H9 (cell line): ENCODE data around the gene HGF. TPM values are rescaled to one million over a fixed set of nuclear protein-coding genes. Genes with fewer than 3 reads are reported as not detected.

Experiments
- DNase-seq: peaks from one replicate; pipeline ENCODE4 v3.0.0-alpha.2; 2017
- H2AFZ ChIP-seq: one replicate; pipeline ENCODE4 v1.6.1; 2013; ENCODE audit warnings: mild to moderate bottlenecking, low read length, control low read depth, moderate library complexity
- H2AK5ac ChIP-seq: 2 replicates; pipeline ENCODE4 v1.6.1; 2013; ENCODE audit warnings: low read length, control low read depth, mixed read lengths; ENCODE audit not compliant: insufficient read length
- H2BK120ac ChIP-seq: one replicate; pipeline ENCODE4 v1.6.1; 2013; ENCODE audit warnings: low read depth, mild to moderate bottlenecking, low read length, control low read depth, inconsistent platforms; ENCODE audit not compliant: poor library complexity, severe bottlenecking
- H2BK12ac ChIP-seq: 2 replicates; pipeline ENCODE4 v1.6.1; 2013; ENCODE audit warnings: low read length, control low read depth, mixed read lengths, low read depth; ENCODE audit not compliant: insufficient read length
- H2BK15ac ChIP-seq: 2 replicates; pipeline ENCODE4 v1.6.1; 2013; ENCODE audit warnings: low read depth, low read length, control low read depth
- H2BK20ac ChIP-seq: one replicate; pipeline ENCODE4 v1.6.1; 2013; ENCODE audit warnings: low read depth, mild to moderate bottlenecking, low read length, control low read depth, inconsistent platforms; ENCODE audit not compliant: poor library complexity, severe bottlenecking
- H2BK5ac ChIP-seq: 2 replicates; pipeline ENCODE4 v1.6.1; 2013; ENCODE audit warnings: low read length, control low read depth, mixed read lengths; ENCODE audit not compliant: insufficient read length
- H3K14ac ChIP-seq: 2 replicates; pipeline ENCODE4 v1.6.1; 2013; ENCODE audit warnings: low read length, control low read depth; ENCODE audit not compliant: insufficient read depth
- H3K18ac ChIP-seq: 2 replicates; pipeline ENCODE4 v1.6.1; 2013; ENCODE audit warnings: low read depth, mild to moderate bottlenecking, mixed read lengths, low read length, control low read depth; ENCODE audit not compliant: insufficient read length
- H3K23ac ChIP-seq: 2 replicates; pipeline ENCODE4 v1.6.1; 2013; ENCODE audit warnings: low read length, control low read depth, mixed read lengths, low read depth; ENCODE audit not compliant: insufficient read length
- H3K23me2 ChIP-seq: 2 replicates; pipeline ENCODE4 v1.6.1; 2013; ENCODE audit warnings: low read depth, mild to moderate bottlenecking, mixed read lengths, low read length, control low read depth; ENCODE audit not compliant: insufficient read length, poor library complexity, severe bottlenecking
- H3K27ac ChIP-seq: 2 replicates; pipeline ENCODE4 v1.5.1; 2013; ENCODE audit warnings: low read length, control low read depth, mixed read lengths, low read depth; ENCODE audit not compliant: insufficient read length
- H3K27me3 ChIP-seq: 2 replicates; pipeline ENCODE4 v1.6.1; 2013; ENCODE audit warnings: low read length, control low read depth, inconsistent platforms; ENCODE audit not compliant: insufficient read depth
- H3K4ac ChIP-seq: 2 replicates; pipeline ENCODE4 v1.6.1; 2013; ENCODE audit warnings: low read depth, mild to moderate bottlenecking, control low read depth, inconsistent platforms, low read length, moderate library complexity
- H3K4me1 ChIP-seq: 2 replicates; pipeline ENCODE4 v1.6.1; 2013; ENCODE audit warnings: low read length, control low read depth, inconsistent platforms; ENCODE audit not compliant: insufficient read depth
- H3K4me2 ChIP-seq: 2 replicates; pipeline ENCODE4 v1.6.1; 2013; ENCODE audit warnings: low read length, control low read depth, mixed read lengths; ENCODE audit not compliant: insufficient read length, insufficient read depth
- H3K56ac ChIP-seq: 2 replicates; pipeline ENCODE4 v1.6.1; 2013; ENCODE audit warnings: low read depth, mild to moderate bottlenecking, mixed read lengths, low read length, control low read depth; ENCODE audit not compliant: insufficient read length
- H3K79me1 ChIP-seq: 2 replicates; pipeline ENCODE4 v1.6.1; 2013; ENCODE audit warnings: low read depth, mild to moderate bottlenecking, moderate library complexity, low read length, control low read depth, inconsistent platforms; ENCODE audit not compliant: insufficient read depth, poor library complexity, severe bottlenecking
- H3K79me2 ChIP-seq: 2 replicates; pipeline ENCODE4 v1.6.1; 2013; ENCODE audit warnings: low read length, control low read depth, inconsistent platforms; ENCODE audit not compliant: insufficient read depth
- H3K9ac ChIP-seq: 2 replicates; pipeline ENCODE4 v1.6.1; 2013; ENCODE audit warnings: low read length, control low read depth, mixed read lengths; ENCODE audit not compliant: insufficient read length; ENCODE audit errors: extremely low read depth
- H3K9me3 ChIP-seq: one replicate; pipeline ENCODE4 v1.6.1; 2013; ENCODE audit warnings: low read depth, low read length, inconsistent platforms; ENCODE audit not compliant: control insufficient read depth
- H3T11ph ChIP-seq: one replicate; pipeline ENCODE4 v1.6.1; 2013; ENCODE audit warnings: mild to moderate bottlenecking, low read length, control low read depth, inconsistent platforms
- H4K20me1 ChIP-seq: one replicate; pipeline ENCODE4 v1.6.1; 2013; ENCODE audit not compliant: control insufficient read depth, insufficient read length, insufficient read depth
- H4K5ac ChIP-seq: 2 replicates; pipeline ENCODE4 v1.6.1; 2013; ENCODE audit warnings: low read depth, mild to moderate bottlenecking, mixed read lengths, low read length, control low read depth; ENCODE audit not compliant: insufficient read length
- H4K8ac ChIP-seq: replicated peaks from 2 replicates; pipeline ENCODE4 v1.6.1; 2013; ENCODE audit warnings: low read length, control low read depth, mixed read lengths, low read depth; ENCODE audit not compliant: insufficient read length
- H4K91ac ChIP-seq: 2 replicates; pipeline ENCODE4 v1.6.1; 2013; ENCODE audit warnings: low read depth, mild to moderate bottlenecking, moderate library complexity, mixed read lengths, low read length, control low read depth; ENCODE audit not compliant: insufficient read length
- H3K27ac Mint-ChIP-seq, 3 experiments: 2 replicates in 2 of 3; 3 replicates in 1 of 3; pipeline ENCODE4 v1.8.0; 2020 to 2021; ENCODE audit warnings: mixed read lengths in 3 of 3, mild to moderate bottlenecking in 1 of 3, moderate library complexity in 1 of 3
- H3K27me3 Mint-ChIP-seq: 2 replicates; pipeline ENCODE4 v1.8.0; 2021; ENCODE audit warnings: low read depth, mild to moderate bottlenecking, moderate library complexity, mixed read lengths
- H3K36me3 Mint-ChIP-seq, 3 experiments: 2 replicates in 2 of 3; 3 replicates in 1 of 3; pipeline ENCODE4 v1.8.0; 2020 to 2021; ENCODE audit warnings: low read depth in 3 of 3, mixed read lengths in 3 of 3; ENCODE audit not compliant: insufficient read depth in 1 of 3
- H3K4me1 Mint-ChIP-seq, 2 experiments: 2 replicates each; pipeline ENCODE4 v1.8.0; 2020; ENCODE audit warnings: mixed read lengths in 2 of 2
- H3K4me3 Mint-ChIP-seq, 2 experiments: 2 replicates in 1 of 2; 3 replicates in 1 of 2; pipeline ENCODE4 v1.8.0; 2020 to 2021; ENCODE audit warnings: mild to moderate bottlenecking in 2 of 2, mixed read lengths in 2 of 2, moderate library complexity in 1 of 2
- H3K9me3 Mint-ChIP-seq, 2 experiments: 2 replicates in 1 of 2; 3 replicates in 1 of 2; pipeline ENCODE4 v1.8.0; 2020; ENCODE audit warnings: mild to moderate bottlenecking in 2 of 2, mixed read lengths in 2 of 2, moderate library complexity in 1 of 2
- WGBS: extraction: QIAGEN DNeasy Blood & Tissue Kit; methylation state at CpG from one replicate; pipeline ENCODE4 v1.1.7; 2013; ENCODE audit warnings: missing lambda C conversion rate, low lambda C conversion rate, mixed read lengths; ENCODE audit not compliant: insufficient read length; ENCODE audit errors: extremely low coverage; 5-methylcytosine and 5-hydroxymethylcytosine counted together
- total RNA-seq: library from RNA; stranded (reverse); gene quantifications from 2 replicates; pipeline ENCODE4 v1.2.1, GENCODE V29; 2021
- TF ChIP-seq, protein P1 (sequence below): fragments of 200-600 bp; sonication (generic); conservative IDR thresholded peaks from 3 replicates; pipeline ENCODE4 v1.8.0; 2021; ENCODE audit warnings: antibody characterized with exemption, mild to moderate bottlenecking

HGF gene
- total RNA-seq, 1 experiment from 2014 or later, result 0.15 TPM

DNA sequence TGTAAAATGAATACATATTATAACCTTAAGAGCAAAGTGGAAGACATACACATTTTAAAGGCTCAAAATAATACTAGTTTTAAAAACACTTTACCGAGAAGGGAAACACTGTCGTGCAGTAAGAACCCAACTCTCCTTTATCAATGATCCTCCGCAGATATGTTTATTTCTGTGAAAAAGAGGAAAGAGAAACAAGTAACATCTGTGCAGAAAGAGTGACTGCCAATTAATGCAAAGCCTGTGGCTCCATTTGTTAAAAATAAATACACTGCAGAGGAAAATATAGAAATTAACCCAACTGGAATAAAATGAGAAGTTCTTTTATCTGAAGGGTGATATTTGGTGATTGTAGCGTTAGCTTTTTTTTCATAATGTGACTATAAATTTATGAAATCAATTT lies 62.7 kb downstream of the HGF start:
- H3K23ac ChIP-seq, result no peak overlapping the region
- peaks cover 6 to 7% of the 10 kb centered on the region in 2 experiments for H3K4me1 Mint-ChIP-seq
- H3K27me3 Mint-ChIP-seq, result no peaks in the 10 kb centered on the region

More for the DNA sequence above, 62.7 kb downstream of the HGF start:
- no peak overlapping the region for H3K4me2 ChIP-seq
- H4K91ac ChIP-seq, result no peak overlapping the region
- no peak overlapping the region for H2AK5ac ChIP-seq
- H2BK20ac ChIP-seq, result no peak overlapping the region
- H4K5ac ChIP-seq, result no peak overlapping the region
- no peaks in the 10 kb centered on the region for H3K79me1 ChIP-seq
- H4K20me1 ChIP-seq, result no peaks in the 10 kb centered on the region
- TF ChIP-seq, protein P1, sequence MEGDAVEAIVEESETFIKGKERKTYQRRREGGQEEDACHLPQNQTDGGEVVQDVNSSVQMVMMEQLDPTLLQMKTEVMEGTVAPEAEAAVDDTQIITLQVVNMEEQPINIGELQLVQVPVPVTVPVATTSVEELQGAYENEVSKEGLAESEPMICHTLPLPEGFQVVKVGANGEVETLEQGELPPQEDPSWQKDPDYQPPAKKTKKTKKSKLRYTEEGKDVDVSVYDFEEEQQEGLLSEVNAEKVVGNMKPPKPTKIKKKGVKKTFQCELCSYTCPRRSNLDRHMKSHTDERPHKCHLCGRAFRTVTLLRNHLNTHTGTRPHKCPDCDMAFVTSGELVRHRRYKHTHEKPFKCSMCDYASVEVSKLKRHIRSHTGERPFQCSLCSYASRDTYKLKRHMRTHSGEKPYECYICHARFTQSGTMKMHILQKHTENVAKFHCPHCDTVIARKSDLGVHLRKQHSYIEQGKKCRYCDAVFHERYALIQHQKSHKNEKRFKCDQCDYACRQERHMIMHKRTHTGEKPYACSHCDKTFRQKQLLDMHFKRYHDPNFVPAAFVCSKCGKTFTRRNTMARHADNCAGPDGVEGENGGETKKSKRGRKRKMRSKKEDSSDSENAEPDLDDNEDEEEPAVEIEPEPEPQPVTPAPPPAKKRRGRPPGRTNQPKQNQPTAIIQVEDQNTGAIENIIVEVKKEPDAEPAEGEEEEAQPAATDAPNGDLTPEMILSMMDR, result no peak
- H3K4me3 Mint-ChIP-seq, result no peak overlapping the region
- H3K9me3 Mint-ChIP-seq, result no peaks in the 10 kb centered on the region
- no peak overlapping the region for H2BK12ac ChIP-seq
- H3K36me3 Mint-ChIP-seq, result no peaks in the 10 kb centered on the region
- H3K18ac ChIP-seq, result no peak overlapping the region
- DNase-seq, result no peak
- H3K4me1 ChIP-seq, result 0 out of 2 replicates have a peak, but pooled peaks cover 3% of the 10 kb centered on the region
- no peaks in the 10 kb centered on the region for H3K27me3 ChIP-seq
- H3K9me3 ChIP-seq, result no peaks in the 10 kb centered on the region
- H2BK120ac ChIP-seq, result no peak overlapping the region
- no peak overlapping the region for H2BK15ac ChIP-seq
- H3K4ac ChIP-seq, result no peak overlapping the region
- no peak overlapping the region for H3T11ph ChIP-seq
- no peak overlapping the region for H2BK5ac ChIP-seq
- H3K79me2 ChIP-seq, result no peaks in the 10 kb centered on the region
- H3K27ac Mint-ChIP-seq, result 0 out of 7 replicates have a peak overlapping the region, but pooled peaks of 1 of the 3 experiments have one; percentile 4
- no peak overlapping the region for H4K8ac ChIP-seq
- no peak overlapping the region for H3K14ac ChIP-seq
- no peak overlapping the region for H3K27ac ChIP-seq
- no peak overlapping the region for H3K56ac ChIP-seq
- H3K23me2 ChIP-seq, result no peaks in the 10 kb centered on the region
- no peak overlapping the region for H2AFZ ChIP-seq
- no peak overlapping the region for H3K9ac ChIP-seq
- 100% methylated on average over 1 of the region's 4 CpGs for WGBS
